Urinary bladder (tissue), 4 donors: ENCODE data around the gene RPAP2. TPM values are rescaled to one million over a fixed set of nuclear protein-coding genes. Genes with fewer than 3 reads are reported as not detected.
"Not testable (repeated sequence)": the region's sequence is repeated elsewhere in the genome, so short reads cannot be mapped to it uniquely, and the experiment has no call there.

Experiments
- DNase-seq: peaks from one replicate; pipeline ENCODE4 v3.0.0-alpha.2; 2015; ENCODE audit errors: extremely low spot score
- H3K27ac ChIP-seq: one replicate; pipeline ENCODE4 v1.5.1; 2013; ENCODE audit warnings: low read depth, mild to moderate bottlenecking, moderate library complexity
- H3K36me3 ChIP-seq: one replicate; pipeline ENCODE4 v1.6.1; 2013; ENCODE audit warnings: mild to moderate bottlenecking, moderate library complexity; ENCODE audit not compliant: insufficient read depth
- H3K4me1 ChIP-seq: one replicate; pipeline ENCODE4 v1.6.1; 2013; ENCODE audit warnings: mild to moderate bottlenecking, moderate library complexity; ENCODE audit not compliant: insufficient read depth
- H3K4me3 ChIP-seq: one replicate; pipeline ENCODE4 v1.5.1; 2013; ENCODE audit warnings: low read depth, low read length
- WGBS: extraction: QIAGEN DNeasy Blood & Tissue Kit; methylation state at CpG from one replicate; pipeline ENCODE4 v1.1.7; 2013; 5-methylcytosine and 5-hydroxymethylcytosine counted together
- polyA plus RNA-seq: library from polyadenylated mRNA; stranded (reverse); fragments of 200-250 nt; gene quantifications from one replicate; pipeline ENCODE4 v1.2.3, GENCODE V29; 2013
- total RNA-seq: library from RNA; depleted of rRNA; stranded (reverse); fragments of >200 nt; gene quantifications from one replicate; pipeline ENCODE4 v1.2.3, GENCODE V29; 2014
- donor health status: healthy with polysubstance abuse.
- donor health status: healthy.

Gene RPAP2
- total and polyA plus RNA-seq, 2 donors, result 8.3 to 50.6 TPM

GRCh38 chr1:92425617-92426016, 126.8 kb downstream of the RPAP2 start:
- DNase-seq, result no peak
- Histone ChIP-seq H3K4me3 (no peak overlapping the region), H3K27ac (no peak overlapping the region), H3K4me1 (no peaks in the 10 kb centered on the region), H3K36me3 (no peaks in the 10 kb centered on the region)
- WGBS, result 28% methylated on average over 2 of the region's 2 CpGs

DNA sequence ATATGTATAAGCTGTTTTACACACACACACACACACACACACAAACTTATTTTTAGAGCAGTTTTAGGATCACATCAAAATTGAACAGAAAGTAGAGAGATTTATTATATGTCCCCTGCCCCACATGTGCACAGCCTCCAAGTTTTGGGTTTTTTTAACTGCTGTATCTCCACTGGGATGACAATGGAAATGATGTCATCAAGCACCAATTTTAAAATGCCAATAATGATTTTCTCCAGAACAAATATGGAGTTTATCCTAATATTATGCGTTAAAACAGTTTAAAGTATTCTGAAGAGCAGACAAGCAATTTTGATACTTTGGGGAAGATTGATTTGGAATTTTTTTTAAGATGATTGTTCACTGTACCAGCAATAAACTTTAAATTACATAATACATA, 131.2 kb downstream of the RPAP2 start:
- Histone ChIP-seq H3K4me3 (no peak overlapping the region), H3K27ac (no peak overlapping the region), H3K4me1 (no peaks in the 10 kb centered on the region), H3K36me3 (no peaks in the 10 kb centered on the region)
- 92% methylated on average over 1 of the region's 1 CpG for WGBS
- no peak for DNase-seq

DNA sequence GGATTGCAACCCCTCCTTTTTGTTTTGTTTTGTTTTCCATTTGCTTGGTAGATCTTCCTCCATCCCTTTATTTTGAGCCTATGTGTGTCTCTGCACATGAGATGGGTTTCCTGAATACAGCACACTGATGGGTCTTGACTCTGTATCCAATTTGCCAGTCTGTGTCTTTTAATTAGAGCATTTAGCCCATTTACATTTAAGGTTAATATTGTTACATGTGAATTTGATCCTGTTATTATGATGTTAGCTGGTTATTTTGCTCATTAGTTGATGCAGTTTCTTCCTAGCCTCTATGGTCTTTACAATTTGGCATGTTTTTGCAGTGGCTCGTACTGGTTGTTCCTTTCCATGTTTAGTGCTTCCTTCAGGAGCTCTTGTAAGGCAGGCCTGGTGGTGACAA, 135.7 kb downstream of the RPAP2 start:
- not testable (repeated sequence) for H3K36me3 ChIP-seq

DNA sequence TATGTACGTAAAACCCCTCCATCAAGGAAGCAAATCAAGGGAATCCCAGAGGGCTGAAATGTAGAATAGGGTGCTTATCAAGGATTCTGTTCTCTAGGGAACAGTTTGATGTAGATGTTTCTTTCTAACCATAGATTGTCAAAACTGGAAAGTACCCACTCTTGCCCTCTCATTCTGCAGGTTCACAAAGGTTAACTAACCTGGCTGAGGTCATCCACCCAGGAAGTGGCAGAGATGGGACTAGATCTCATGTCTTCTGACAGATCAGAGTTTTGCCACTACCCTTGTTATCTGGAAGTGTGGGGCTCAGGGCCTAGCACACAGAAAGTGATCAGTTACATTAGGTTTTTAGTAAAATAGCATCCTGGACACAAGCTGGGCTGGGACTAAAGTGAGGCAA, 140.4 kb downstream of the RPAP2 start:
- no peaks in the 10 kb centered on the region for H3K4me1 ChIP-seq
- no peak for DNase-seq
- H3K4me3 ChIP-seq, result no peak overlapping the region
- H3K36me3 ChIP-seq, result no peaks in the 10 kb centered on the region
- H3K27ac ChIP-seq, result no peak overlapping the region
- 83% methylated on average over 1 of the region's 1 CpG for WGBS

More for the DNA sequence above, 135.7 kb downstream of the RPAP2 start:
- not testable (repeated sequence) for H3K27ac ChIP-seq, DNase-seq, H3K4me3 ChIP-seq, H3K4me1 ChIP-seq
- WGBS, result 81% methylated on average over 1 of the region's 1 CpG

DNA sequence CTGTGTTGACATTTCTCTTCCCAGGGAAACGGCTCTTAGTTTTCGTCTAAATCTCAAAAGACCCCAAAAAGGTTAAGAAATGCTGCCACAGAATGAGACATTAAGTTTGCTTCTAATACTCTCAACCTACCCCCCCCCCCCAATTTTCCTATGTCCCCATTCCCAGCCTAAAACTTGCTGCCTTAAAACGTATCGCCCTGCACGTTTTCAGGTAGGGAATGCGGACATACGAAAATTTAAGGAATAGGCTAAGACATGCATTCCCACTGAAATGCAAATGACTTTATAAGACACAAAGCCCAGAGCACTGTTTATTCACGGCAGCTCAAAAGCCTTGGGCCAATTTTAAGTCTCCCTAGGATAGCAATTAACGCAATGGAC, 142.4 kb downstream of the RPAP2 start:
- no peak overlapping the region for H3K4me3 ChIP-seq
- WGBS, result 93% methylated on average over 9 of the region's 9 CpGs

DNA sequence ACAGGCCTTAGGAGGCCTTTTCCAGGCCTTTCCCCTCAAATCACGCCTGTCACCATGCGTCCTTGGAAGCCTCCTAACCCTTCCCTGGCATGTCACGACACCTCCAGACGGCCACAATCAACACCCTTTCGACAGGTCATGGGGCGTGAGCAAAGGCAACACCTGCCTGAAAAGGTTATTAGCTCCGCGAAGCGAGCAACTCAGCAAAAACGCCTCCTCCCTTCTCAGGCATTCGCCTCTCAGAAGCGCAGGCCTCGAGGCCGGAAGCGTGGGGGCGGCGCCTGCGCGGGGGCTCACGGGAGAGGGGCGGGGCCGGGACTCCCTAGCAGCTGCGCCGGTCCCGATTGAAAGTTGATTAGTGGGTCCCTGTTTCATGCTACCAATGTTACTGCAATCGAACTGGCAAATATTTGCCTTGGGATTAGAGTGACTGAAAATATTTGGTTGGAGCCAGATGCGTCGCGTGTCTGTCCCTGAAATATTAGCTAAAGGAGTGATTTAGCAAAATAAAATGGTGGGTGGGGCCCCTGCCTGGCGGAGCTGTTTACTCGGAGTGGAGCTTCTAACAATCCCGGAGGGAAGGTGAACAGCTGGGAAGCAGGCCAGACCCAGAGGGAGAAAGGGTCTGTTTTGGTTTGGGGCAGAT, 143.0 kb downstream of the RPAP2 start:
- H3K4me3 ChIP-seq, result no peak overlapping the region
- WGBS, result 71% methylated on average over 32 of the region's 32 CpGs
- H3K36me3 ChIP-seq, result no peaks in the 10 kb centered on the region
- no peaks in the 10 kb centered on the region for H3K4me1 ChIP-seq
- DNase-seq, result no peak
- no peak overlapping the region for H3K27ac ChIP-seq

More for the DNA sequence above, 142.4 kb downstream of the RPAP2 start:
- Histone ChIP-seq H3K36me3 (no peaks in the 10 kb centered on the region), H3K27ac (no peak overlapping the region), H3K4me1 (no peaks in the 10 kb centered on the region)
- no peak for DNase-seq

GRCh38 chr1:92442351-92442750, 143.5 kb downstream of the RPAP2 start:
- H3K4me3 ChIP-seq, result no peak overlapping the region
- 86% methylated on average over 5 of the region's 5 CpGs for WGBS
- H3K27ac ChIP-seq, result no peak overlapping the region
- no peaks in the 10 kb centered on the region for H3K4me1 ChIP-seq
- H3K36me3 ChIP-seq, result no peaks in the 10 kb centered on the region
- DNase-seq, result no peak

DNA sequence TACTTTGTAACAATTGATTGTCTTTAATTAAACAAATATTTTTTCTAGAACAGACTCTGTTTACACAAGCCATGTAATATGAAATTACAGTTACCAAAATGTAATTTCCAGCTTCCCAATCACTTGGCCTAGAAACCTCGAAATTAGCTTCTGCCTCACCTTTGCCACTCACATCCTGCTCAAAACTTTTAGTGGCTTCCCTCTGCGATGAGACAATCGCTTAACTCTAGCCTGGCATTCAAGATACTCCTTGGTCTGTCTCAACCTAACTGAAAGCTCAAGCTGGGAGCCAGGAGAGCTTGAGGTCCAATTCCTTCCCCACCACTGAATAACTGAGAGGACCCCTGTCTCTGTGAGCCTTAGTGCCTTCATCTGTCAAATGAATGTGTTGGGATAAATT, 145.0 kb downstream of the RPAP2 start:
- Histone ChIP-seq H3K4me3 (no peak overlapping the region), H3K36me3 (no peaks in the 10 kb centered on the region), H3K4me1 (no peaks in the 10 kb centered on the region), H3K27ac (no peak overlapping the region)
- WGBS, result 87% methylated on average over 3 of the region's 3 CpGs
- no peak for DNase-seq

- H3K36me3 ChIP-seq, result no peaks in the 10 kb centered on the region
- H3K27ac ChIP-seq, result no peak overlapping the region
- 83% methylated on average over 1 of the region's 1 CpG for WGBS
- DNase-seq, result no peak
- H3K4me1 ChIP-seq, result no peaks in the 10 kb centered on the region
- no peak overlapping the region for H3K4me3 ChIP-seq
These were observed 145.5 kb downstream of the RPAP2 start for GRCh38 chr1:92444351-92444750.

- Histone ChIP-seq H3K27ac (no peak overlapping the region), H3K4me1 (no peaks in the 10 kb centered on the region), H3K36me3 (no peaks in the 10 kb centered on the region), H3K4me3 (no peak overlapping the region)
- WGBS, result 91% methylated on average over 2 of the region's 2 CpGs
- no peak for DNase-seq
These were observed 147.0 kb downstream of the RPAP2 start for GRCh38 chr1:92445865-92446264.

- Histone ChIP-seq H3K4me1 (no peaks in the 10 kb centered on the region), H3K27ac (no peak overlapping the region)
- 25% methylated on average over 2 of the region's 2 CpGs for WGBS
These were observed 147.7 kb downstream of the RPAP2 start for GRCh38 chr1:92446546-92446945.

DNA sequence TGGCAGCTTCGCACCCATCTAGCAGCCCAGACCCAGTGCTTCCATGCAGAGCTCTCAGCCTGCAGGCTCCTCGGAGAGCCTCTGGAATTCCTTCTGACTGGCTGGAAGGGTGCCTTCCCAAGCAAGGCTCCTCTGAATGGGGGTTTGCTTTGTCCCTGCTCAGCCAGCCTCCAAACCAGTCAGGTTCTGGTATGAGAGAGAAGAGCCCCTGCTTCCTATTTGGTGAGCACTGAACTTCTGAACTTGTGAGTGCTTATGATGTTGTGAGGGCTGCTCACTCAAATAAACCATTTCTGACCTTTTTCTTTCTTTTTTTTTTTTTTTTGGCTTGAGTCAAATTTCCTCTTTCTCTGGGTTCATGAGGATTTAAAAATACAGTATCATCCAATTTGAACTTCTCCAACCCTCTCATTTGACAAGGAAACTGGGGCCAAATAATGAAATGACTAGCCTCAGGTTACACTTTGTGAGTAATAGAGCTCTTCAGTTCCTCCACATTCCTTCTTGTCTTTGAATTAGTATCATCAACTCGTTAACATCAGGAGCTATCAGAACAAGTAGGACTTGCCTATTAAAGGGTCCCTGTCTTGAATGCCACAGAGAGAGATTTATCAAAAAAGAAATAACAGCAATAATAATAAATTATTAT, 148.3 kb downstream of the RPAP2 start:
- H3K36me3 ChIP-seq, result no peaks in the 10 kb centered on the region
- no peak overlapping the region for H3K27ac ChIP-seq
- no peak overlapping the region for H3K4me3 ChIP-seq
- 61% methylated on average over 3 of the region's 3 CpGs for WGBS
- H3K4me1 ChIP-seq, result no peaks in the 10 kb centered on the region
- DNase-seq, result no peak

More at GRCh38 chr1:92446546-92446945, 147.7 kb downstream of the RPAP2 start:
- no peak overlapping the region for H3K4me3 ChIP-seq
- no peak for DNase-seq
- no peaks in the 10 kb centered on the region for H3K36me3 ChIP-seq

DNA sequence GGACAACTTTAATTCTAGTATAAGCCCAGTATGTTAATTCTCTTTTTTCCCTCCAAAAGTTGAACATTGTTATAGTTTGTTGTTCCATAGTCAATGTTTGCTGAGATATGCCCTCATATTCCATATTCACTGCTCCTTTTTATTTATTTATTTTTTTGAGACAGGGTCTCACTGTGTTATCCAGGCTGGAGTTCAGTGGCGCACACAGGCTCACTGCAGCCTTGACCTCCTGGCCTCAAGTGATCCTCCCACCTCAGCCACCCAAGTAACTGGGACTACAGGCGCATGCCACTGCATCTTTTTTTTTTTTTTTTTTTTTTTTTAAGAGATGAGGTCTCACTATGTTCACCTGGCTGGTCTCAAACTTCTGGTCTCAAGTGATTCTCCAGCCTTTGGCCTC, 149.1 kb downstream of the RPAP2 start:
- WGBS, result 91% methylated on average over 2 of the region's 2 CpGs
- Histone ChIP-seq H3K27ac (no peak overlapping the region), H3K4me1 (no peaks in the 10 kb centered on the region), H3K36me3 (no peaks in the 10 kb centered on the region), H3K4me3 (no peak overlapping the region)
- no peak for DNase-seq
